Fibroblast of lung (primary cell): ENCODE measurements around the gene ANO2.

Experiments
- CTCF ChIP-seq, 2 donors: IDR thresholded peaks in 1 of 2; conservative IDR thresholded peaks in 1 of 2; 1 replicate in 1 of 2; 2 replicates in 1 of 2; pipeline ENCODE4 v1.5.1; 2011 to 2012; ENCODE audit warnings: low read length in 2 of 2, control low read depth in 1 of 2, inconsistent platforms in 1 of 2, low read depth in 1 of 2, mild to moderate bottlenecking in 1 of 2
- EZH2 ChIP-seq: IDR thresholded peaks from 2 replicates; pipeline ENCODE4 v1.5.1; 2012; ENCODE audit warnings: low read length, control low read depth, mild to moderate bottlenecking; ENCODE audit errors: missing control alignments

GRCh38 chr12:5556033-5556614 is 388.9 kb downstream of the ANO2 start:
- TF ChIP-seq CTCF (conservative IDR thresholded peaks at IDR 0.05 in 1 of 2, IDR thresholded peaks at IDR 0.05 in 1 of 2; ENCODE audit: low read depth in 1 of 2, low read length in 2 of 2) (peak in 1 of 2 donors; percentile 22), EZH2 (no peak)
